ENCODE results near the gene GZMM. TPM values are rescaled to one million over a fixed set of nuclear protein-coding genes. Genes with fewer than 3 reads are reported as not detected.

Gene GZMM
- polyA plus RNA-seq, 1 of the 3 experiments (the other 2 are of a cell fraction), result not detected

- TF ChIP-seq EP300 (IDR thresholded peaks at IDR 0.05; ENCODE audit: borderline replicate concordance in 1 of 2, low read depth in 1 of 2, low read length in 1 of 2) (no peak), NRF1 (IDR thresholded peaks at IDR 0.05; ENCODE audit: low read depth, low read length) (no peak)
Observed at GRCh38 chr19:590750-591098, 46.9 kb downstream of the GZMM start (continued).

GRCh38 chr19:591099-591958 lies 47.5 kb downstream of the GZMM start:
- peaks cover 4 to 23% of the 10 kb centered on the region in 2 experiments; a peak in 1 of 4 replicates for H3K4me1 ChIP-seq (ENCODE audit: control insufficient read depth in 1 of 2, insufficient read depth in 2 of 2, low read depth in 1 of 2, low read length in 1 of 2)
- POLR2A ChIA-PET, result no interaction called here
- H3K9me2 ChIP-seq, result no peaks in the 10 kb centered on the region
- H3K4me3 ChIP-seq (ENCODE audit: low read depth in 2 of 2, low read length in 1 of 2), result peak overlapping the region; percentile 50 to 67; a peak in 3 of 4 replicates
- H3K9me3 ChIP-seq, result no peaks in the 10 kb centered on the region
- CTCF ChIA-PET, result interaction anchor here (0.6 to 2.1 kb wide), 4 partner anchors 13 to 61 kb away, joined by 3 to 5 read pairs (median 4); no protein-coding TSS in a partner anchor
- no peak for DNase-seq
- WGBS (ENCODE audit: low lambda C conversion rate), result 88% methylated on average over 41 of the region's 75 CpGs
- H3K27ac ChIP-seq (ENCODE audit: low read depth in 2 of 2, low read length in 1 of 2), result no peak overlapping the region
- no peaks in the 10 kb centered on the region for H3K36me3 ChIP-seq (replicated peaks in 1 of 2; ENCODE audit: control insufficient read depth in 1 of 2, insufficient read depth in 2 of 2, low read length in 1 of 2)
- H3K9ac ChIP-seq, result no peak overlapping the region
- TF ChIP-seq REST (IDR thresholded peaks at IDR 0.05; ENCODE audit: low read depth, low read length) (peak; percentile 94), USF1 (IDR thresholded peaks at IDR 0.05; ENCODE audit: borderline replicate concordance, low read depth) (no peak), TEAD4 (IDR thresholded peaks at IDR 0.05; ENCODE audit: borderline replicate concordance, insufficient read depth) (no peak), RXRA (IDR thresholded peaks at IDR 0.05; ENCODE audit: borderline replicate concordance, low read depth) (no peak), USF2 (IDR thresholded peaks at IDR 0.05; ENCODE audit: borderline replicate concordance, low read depth, low read length) (no peak)
- no peaks in the 10 kb centered on the region for H3K27me3 ChIP-seq (ENCODE audit: insufficient read depth)
- H2AFZ ChIP-seq (ENCODE audit: low read depth), result no peak overlapping the region
- peaks cover 9% of the 10 kb centered on the region for H3F3A ChIP-seq (replicated peaks; ENCODE audit: insufficient read depth)
- H3K4me2 ChIP-seq, result peak overlapping the region; percentile 79
- peaks cover 4% of the 10 kb centered on the region; the same call in 1 of the 2 replicates for H3K79me2 ChIP-seq (ENCODE audit: insufficient read depth)
- H4K20me1 ChIP-seq (ENCODE audit: insufficient read depth), result peaks cover 51% of the 10 kb centered on the region
